ENCODE measurements around the gene GPX4. TPM values are rescaled to one million over a fixed set of nuclear protein-coding genes. Genes with fewer than 3 reads are reported as not detected.

The GPX4 gene
- total RNA-seq, 1 donor from 2014 or later, result 241 TPM

- peak overlapping the region; percentile 89 for H3K4me3 Mint-ChIP-seq
- peak overlapping the region; percentile 86 for H3K27ac Mint-ChIP-seq
- peak; percentile 22 for DNase-seq (ENCODE audit: low spot score)
- H3K4me1 Mint-ChIP-seq (ENCODE audit: low read depth), result peaks cover 26% of the 10 kb centered on the region
- H3K27me3 Mint-ChIP-seq (ENCODE audit: insufficient read depth), result no peaks in the 10 kb centered on the region
- peaks cover 2% of the 10 kb centered on the region for H3K36me3 Mint-ChIP-seq (ENCODE audit: low read depth)
- H3K9me3 Mint-ChIP-seq, result no peaks in the 10 kb centered on the region
- intact Hi-C loops (cut with micrococcal nuclease), result loop anchor here (1.0 to 5.0 kb wide), 7 partner anchors 28 to 250 kb away; partner anchors contain the start of genes NDUFS7, RNU6-2, SBNO2 and TMEM259
Measured at GRCh38 chr19:1132552-1133383, 29.0 kb downstream of the GPX4 start.

- Mint-ChIP-seq H3K36me3 (ENCODE audit: low read depth) (no peaks in the 10 kb centered on the region), H3K27me3 (ENCODE audit: insufficient read depth) (no peaks in the 10 kb centered on the region), H3K27ac (peak overlapping the region; percentile 75), H3K9me3 (no peaks in the 10 kb centered on the region), H3K4me1 (ENCODE audit: low read depth) (peaks cover 26% of the 10 kb centered on the region), H3K4me3 (peak overlapping the region; percentile 71)
- DNase-seq (ENCODE audit: low spot score), result peak; percentile 64
- intact Hi-C loops (cut with micrococcal nuclease), result loop anchor here (5.0 kb wide), 3 partner anchors 56 to 249 kb away; partner anchors contain the start of gene NDUFS7
Measured at GRCh38 chr19:1133471-1133929, 29.7 kb downstream of the GPX4 start.

- H3K27me3 Mint-ChIP-seq (ENCODE audit: insufficient read depth), result no peaks in the 10 kb centered on the region
- no peaks in the 10 kb centered on the region for H3K9me3 Mint-ChIP-seq
- no peak overlapping the region for H3K27ac Mint-ChIP-seq
- peaks cover 3% of the 10 kb centered on the region for H3K36me3 Mint-ChIP-seq (ENCODE audit: low read depth)
- peaks cover 26% of the 10 kb centered on the region for H3K4me1 Mint-ChIP-seq (ENCODE audit: low read depth)
- DNase-seq (ENCODE audit: low spot score), result no peak
- intact Hi-C loops (cut with micrococcal nuclease), result loop anchor here (5.0 kb wide), 3 partner anchors 57 to 248 kb away; partner anchors contain the start of gene NDUFS7
- H3K4me3 Mint-ChIP-seq, result peak overlapping the region; percentile 33
Measured at GRCh38 chr19:1134431-1134830, 30.6 kb downstream of the GPX4 start.

- DNase-seq (ENCODE audit: low spot score), result no peak
- H3K9me3 Mint-ChIP-seq, result peaks cover 5% of the 10 kb centered on the region
- H3K4me3 Mint-ChIP-seq, result peak overlapping the region; percentile 42
- H3K36me3 Mint-ChIP-seq (ENCODE audit: low read depth), result peaks cover 8% of the 10 kb centered on the region
- intact Hi-C loops (cut with micrococcal nuclease), result no loop called here
- H3K27me3 Mint-ChIP-seq (ENCODE audit: insufficient read depth), result no peaks in the 10 kb centered on the region
- peaks cover 19% of the 10 kb centered on the region for H3K4me1 Mint-ChIP-seq (ENCODE audit: low read depth)
- H3K27ac Mint-ChIP-seq, result peak overlapping the region; percentile 61
Measured at GRCh38 chr19:1135454-1135853, 31.7 kb downstream of the GPX4 start.

GRCh38 chr19:1136201-1136600 lies 32.4 kb downstream of the GPX4 start:
- no peak for DNase-seq (ENCODE audit: low spot score)
- no peak overlapping the region for H3K4me3 Mint-ChIP-seq
- H3K9me3 Mint-ChIP-seq, result peaks cover 5% of the 10 kb centered on the region
- H3K4me1 Mint-ChIP-seq (ENCODE audit: low read depth), result peaks cover 14% of the 10 kb centered on the region
- H3K27ac Mint-ChIP-seq, result no peak overlapping the region
- no peaks in the 10 kb centered on the region for H3K27me3 Mint-ChIP-seq (ENCODE audit: insufficient read depth)
- intact Hi-C loops (cut with micrococcal nuclease), result no loop called here
- H3K36me3 Mint-ChIP-seq (ENCODE audit: low read depth), result peaks cover 9% of the 10 kb centered on the region

GRCh38 chr19:1136621-1137317 lies 33.0 kb downstream of the GPX4 start:
- Mint-ChIP-seq H3K27ac (no peak overlapping the region), H3K4me3 (no peak overlapping the region), H3K36me3 (ENCODE audit: low read depth) (peaks cover 9% of the 10 kb centered on the region), H3K9me3 (peaks cover 5% of the 10 kb centered on the region), H3K4me1 (ENCODE audit: low read depth) (peaks cover 14% of the 10 kb centered on the region), H3K27me3 (ENCODE audit: insufficient read depth) (no peaks in the 10 kb centered on the region)
- intact Hi-C loops (cut with micrococcal nuclease), result no loop called here
- no peak for DNase-seq (ENCODE audit: low spot score)

- DNase-seq (ENCODE audit: low spot score), result no peak
- H3K36me3 Mint-ChIP-seq (ENCODE audit: low read depth), result peaks cover 18% of the 10 kb centered on the region
- intact Hi-C loops (cut with micrococcal nuclease), result no loop called here
- H3K9me3 Mint-ChIP-seq, result peaks cover 9% of the 10 kb centered on the region
- no peak overlapping the region for H3K27ac Mint-ChIP-seq
- H3K4me3 Mint-ChIP-seq, result no peak overlapping the region
- no peaks in the 10 kb centered on the region for H3K27me3 Mint-ChIP-seq (ENCODE audit: insufficient read depth)
- H3K4me1 Mint-ChIP-seq (ENCODE audit: low read depth), result peaks cover 14% of the 10 kb centered on the region
Measured at GRCh38 chr19:1138121-1138520, 34.3 kb downstream of the GPX4 start.

GRCh38 chr19:1139126-1139525 lies 35.3 kb downstream of the GPX4 start:
- no peak overlapping the region for H3K27ac Mint-ChIP-seq
- intact Hi-C loops (cut with micrococcal nuclease), result no loop called here
- peaks cover 23% of the 10 kb centered on the region for H3K36me3 Mint-ChIP-seq (ENCODE audit: low read depth)
- no peaks in the 10 kb centered on the region for H3K27me3 Mint-ChIP-seq (ENCODE audit: insufficient read depth)
- no peak overlapping the region for H3K4me3 Mint-ChIP-seq
- H3K9me3 Mint-ChIP-seq, result peaks cover 9% of the 10 kb centered on the region
- no peak for DNase-seq (ENCODE audit: low spot score)
- H3K4me1 Mint-ChIP-seq (ENCODE audit: low read depth), result peaks cover 7% of the 10 kb centered on the region

GRCh38 chr19:1140272-1141027 lies 36.7 kb downstream of the GPX4 start:
- DNase-seq (ENCODE audit: low spot score), result no peak
- intact Hi-C loops (cut with micrococcal nuclease), result no loop called here
- Mint-ChIP-seq H3K36me3 (ENCODE audit: low read depth) (peaks cover 30% of the 10 kb centered on the region), H3K4me3 (no peak overlapping the region), H3K27me3 (ENCODE audit: insufficient read depth) (no peaks in the 10 kb centered on the region), H3K4me1 (ENCODE audit: low read depth) (peaks cover 13% of the 10 kb centered on the region), H3K27ac (no peak overlapping the region), H3K9me3 (peaks cover 9% of the 10 kb centered on the region)

GRCh38 chr19:1141944-1142343 lies 38.1 kb downstream of the GPX4 start:
- H3K4me1 Mint-ChIP-seq (ENCODE audit: low read depth), result peaks cover 8% of the 10 kb centered on the region
- no peak overlapping the region for H3K27ac Mint-ChIP-seq
- peaks cover 32% of the 10 kb centered on the region for H3K36me3 Mint-ChIP-seq (ENCODE audit: low read depth)
- no peaks in the 10 kb centered on the region for H3K27me3 Mint-ChIP-seq (ENCODE audit: insufficient read depth)
- H3K9me3 Mint-ChIP-seq, result peaks cover 9% of the 10 kb centered on the region
- DNase-seq (ENCODE audit: low spot score), result no peak
- intact Hi-C loops (cut with micrococcal nuclease), result no loop called here
- no peak overlapping the region for H3K4me3 Mint-ChIP-seq

- intact Hi-C loops (cut with micrococcal nuclease), result no loop called here
- H3K9me3 Mint-ChIP-seq, result peaks cover 9% of the 10 kb centered on the region
- no peak for DNase-seq (ENCODE audit: low spot score)
- H3K4me1 Mint-ChIP-seq (ENCODE audit: low read depth), result peaks cover 8% of the 10 kb centered on the region
- H3K27me3 Mint-ChIP-seq (ENCODE audit: insufficient read depth), result no peaks in the 10 kb centered on the region
- H3K4me3 Mint-ChIP-seq, result no peak overlapping the region
- H3K36me3 Mint-ChIP-seq (ENCODE audit: low read depth), result peaks cover 31% of the 10 kb centered on the region
- H3K27ac Mint-ChIP-seq, result no peak overlapping the region
Measured at GRCh38 chr19:1143828-1144399, 40.1 kb downstream of the GPX4 start.

- intact Hi-C loops (cut with micrococcal nuclease), result no loop called here
- Mint-ChIP-seq H3K27ac (peak overlapping the region; percentile 35), H3K4me3 (no peak overlapping the region), H3K4me1 (ENCODE audit: low read depth) (peaks cover 8% of the 10 kb centered on the region), H3K27me3 (ENCODE audit: insufficient read depth) (no peaks in the 10 kb centered on the region), H3K9me3 (peaks cover 7% of the 10 kb centered on the region), H3K36me3 (ENCODE audit: low read depth) (peaks cover 30% of the 10 kb centered on the region)
- DNase-seq (ENCODE audit: low spot score), result no peak
Measured at GRCh38 chr19:1144741-1145140, 40.9 kb downstream of the GPX4 start.
